Fibroblast of villous mesenchyme (primary cell): ENCODE measurements around the gene PIP5K1B. TPM values are rescaled to one million over a fixed set of nuclear protein-coding genes. Genes with fewer than 3 reads are reported as not detected.

ENCODE experiments used
- DNase-seq: peaks from one replicate; pipeline ENCODE4 v3.0.0-alpha.2; 2010; ENCODE audit warnings: low read depth
- H3K4me3 ChIP-seq: 2 replicates; pipeline ENCODE4 v1.5.1; 2011; ENCODE audit warnings: low read depth, mild to moderate bottlenecking, low read length
- total RNA-seq: library from RNA; depleted of rRNA; stranded (reverse); fragments of >200 nt; gene quantifications from 2 replicates; pipeline ENCODE4 v1.2.3, GENCODE V29; 2012
- TF ChIP-seq, protein P1 (sequence below): IDR thresholded peaks from 2 replicates; pipeline ENCODE4 v1.5.1; 2012; ENCODE audit warnings: low read depth, mild to moderate bottlenecking, low read length; ENCODE audit not compliant: insufficient read depth

PIP5K1B gene
- total RNA-seq, 1 donor = under 0.01 TPM

DNA sequence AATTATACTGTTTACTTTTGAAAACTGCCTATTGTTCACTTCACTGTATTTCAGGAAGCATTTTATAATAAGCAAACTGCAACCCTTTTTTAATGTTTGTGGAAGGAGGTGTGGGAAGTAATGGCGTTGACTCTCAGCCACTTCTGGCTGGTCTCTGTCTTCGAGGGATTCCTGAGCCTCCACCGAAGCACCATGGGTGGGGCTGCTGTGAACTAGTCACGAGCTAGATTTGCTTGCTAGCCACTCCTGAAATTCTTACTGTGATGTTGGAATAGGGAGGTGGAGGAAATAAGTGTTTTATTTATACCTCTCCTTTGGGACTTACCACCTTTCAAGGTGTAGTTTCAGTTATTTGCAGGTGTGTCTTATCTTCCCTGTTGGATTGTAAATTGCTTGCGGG, 26.8 kb downstream of the PIP5K1B start:
- H3K4me3 ChIP-seq = no peak overlapping the region
- DNase-seq = no peak
- TF ChIP-seq, protein P1, sequence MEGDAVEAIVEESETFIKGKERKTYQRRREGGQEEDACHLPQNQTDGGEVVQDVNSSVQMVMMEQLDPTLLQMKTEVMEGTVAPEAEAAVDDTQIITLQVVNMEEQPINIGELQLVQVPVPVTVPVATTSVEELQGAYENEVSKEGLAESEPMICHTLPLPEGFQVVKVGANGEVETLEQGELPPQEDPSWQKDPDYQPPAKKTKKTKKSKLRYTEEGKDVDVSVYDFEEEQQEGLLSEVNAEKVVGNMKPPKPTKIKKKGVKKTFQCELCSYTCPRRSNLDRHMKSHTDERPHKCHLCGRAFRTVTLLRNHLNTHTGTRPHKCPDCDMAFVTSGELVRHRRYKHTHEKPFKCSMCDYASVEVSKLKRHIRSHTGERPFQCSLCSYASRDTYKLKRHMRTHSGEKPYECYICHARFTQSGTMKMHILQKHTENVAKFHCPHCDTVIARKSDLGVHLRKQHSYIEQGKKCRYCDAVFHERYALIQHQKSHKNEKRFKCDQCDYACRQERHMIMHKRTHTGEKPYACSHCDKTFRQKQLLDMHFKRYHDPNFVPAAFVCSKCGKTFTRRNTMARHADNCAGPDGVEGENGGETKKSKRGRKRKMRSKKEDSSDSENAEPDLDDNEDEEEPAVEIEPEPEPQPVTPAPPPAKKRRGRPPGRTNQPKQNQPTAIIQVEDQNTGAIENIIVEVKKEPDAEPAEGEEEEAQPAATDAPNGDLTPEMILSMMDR = no peak

DNA sequence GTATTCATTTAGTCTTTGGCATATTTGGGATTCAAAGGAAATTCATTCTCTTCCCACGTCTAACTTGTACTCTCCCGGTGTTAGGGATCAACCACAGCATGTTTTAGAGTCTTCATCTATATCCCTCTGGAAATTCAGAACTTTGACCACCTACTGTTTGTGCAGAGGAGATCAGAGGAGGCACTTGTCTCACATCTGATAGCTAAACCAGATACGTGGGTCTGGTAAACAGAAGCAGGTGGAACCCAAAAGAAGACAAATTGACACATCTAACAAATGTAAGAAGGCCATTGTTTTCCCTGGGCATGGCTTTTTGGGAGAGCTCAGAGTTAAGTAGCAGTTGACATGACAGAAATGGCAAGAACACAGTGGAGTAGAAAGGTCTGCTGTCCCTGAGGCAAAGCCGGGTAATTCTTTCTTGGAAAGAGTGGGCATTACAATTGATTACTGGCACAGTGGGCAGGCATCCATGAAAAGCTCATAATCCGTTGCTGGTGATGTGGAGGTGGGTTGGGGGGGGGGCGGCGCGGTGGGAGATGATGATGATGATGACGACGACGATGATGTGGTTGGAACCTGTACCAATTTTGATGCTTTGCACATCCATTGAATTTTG, 27.5 kb downstream of the PIP5K1B start:
- DNase-seq = no peak

DNA sequence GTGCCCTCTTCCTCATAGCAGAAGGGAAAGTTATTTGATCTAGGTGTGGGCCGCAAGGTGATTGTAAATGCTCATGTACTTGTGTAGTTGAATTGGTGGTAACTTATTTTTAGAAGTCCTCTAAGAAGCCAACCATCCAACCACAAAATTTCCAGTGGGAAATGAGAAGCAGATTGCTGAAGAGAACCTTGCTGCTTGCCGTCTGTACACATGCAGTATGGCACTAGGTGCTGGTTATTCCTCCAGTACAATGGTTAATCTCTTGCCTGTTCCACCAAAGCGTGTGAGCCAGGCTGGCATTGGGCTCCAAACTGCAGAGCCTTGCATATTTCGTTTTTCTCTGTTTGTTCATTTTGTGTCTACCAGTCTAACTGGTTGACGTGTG, 28.0 kb downstream of the PIP5K1B start:
- no peak for DNase-seq
- no peak overlapping the region for H3K4me3 ChIP-seq

More for the DNA sequence above, 27.5 kb downstream of the PIP5K1B start:
- TF ChIP-seq, protein P1 = no peak
- H3K4me3 ChIP-seq = no peak overlapping the region

DNA sequence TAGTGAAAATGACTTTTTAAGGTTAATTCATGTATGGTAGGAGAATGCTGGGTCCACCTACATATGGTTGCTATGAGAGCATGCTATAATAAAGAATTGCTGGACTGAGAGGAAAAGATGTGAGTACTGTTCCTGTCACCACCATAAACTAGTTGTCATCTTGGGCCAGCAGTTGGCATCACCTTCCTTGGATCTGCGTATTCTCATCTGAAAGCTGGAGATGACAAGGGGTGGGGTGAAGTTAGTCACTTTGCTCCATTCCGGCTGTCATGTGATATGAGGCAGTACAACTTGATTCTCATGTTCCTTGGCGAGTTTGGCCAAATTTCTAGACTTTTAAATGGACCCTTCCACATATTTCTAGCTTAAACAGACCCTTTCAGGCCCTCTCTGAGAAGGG, 33.3 kb downstream of the PIP5K1B start:
- TF ChIP-seq, protein P1 = no peak
- H3K4me3 ChIP-seq = no peak overlapping the region
- DNase-seq = no peak

More for the DNA sequence above, 28.0 kb downstream of the PIP5K1B start:
- TF ChIP-seq, protein P1 = no peak

DNA sequence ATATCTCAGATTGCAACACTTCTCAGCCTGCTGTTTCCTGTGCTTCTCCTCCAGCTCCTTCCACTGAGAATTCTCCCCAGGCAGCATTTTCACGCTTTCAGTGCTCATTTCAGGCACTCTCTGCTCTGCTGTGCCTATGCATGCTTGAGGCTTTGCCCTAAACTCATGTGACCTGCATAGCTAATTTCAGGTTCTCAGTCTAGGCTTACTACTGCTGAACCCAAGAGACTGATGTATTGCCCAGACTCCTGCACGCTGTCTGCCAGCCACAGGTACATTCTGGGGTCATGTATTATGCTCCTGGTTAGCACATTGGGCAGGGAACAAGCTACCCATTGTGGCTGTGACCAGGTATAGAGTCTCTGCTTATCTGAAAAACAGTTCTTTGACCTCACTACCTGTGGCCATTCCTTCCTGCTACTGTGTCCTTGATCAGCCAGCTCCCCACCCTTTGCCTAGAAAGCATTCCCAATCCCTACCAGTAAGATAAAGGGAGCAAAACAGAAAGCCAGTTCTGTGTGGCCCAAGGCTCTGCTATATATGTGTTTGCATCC, 34.7 kb downstream of the PIP5K1B start:
- TF ChIP-seq, protein P1 = no peak
- no peak overlapping the region for H3K4me3 ChIP-seq

DNA sequence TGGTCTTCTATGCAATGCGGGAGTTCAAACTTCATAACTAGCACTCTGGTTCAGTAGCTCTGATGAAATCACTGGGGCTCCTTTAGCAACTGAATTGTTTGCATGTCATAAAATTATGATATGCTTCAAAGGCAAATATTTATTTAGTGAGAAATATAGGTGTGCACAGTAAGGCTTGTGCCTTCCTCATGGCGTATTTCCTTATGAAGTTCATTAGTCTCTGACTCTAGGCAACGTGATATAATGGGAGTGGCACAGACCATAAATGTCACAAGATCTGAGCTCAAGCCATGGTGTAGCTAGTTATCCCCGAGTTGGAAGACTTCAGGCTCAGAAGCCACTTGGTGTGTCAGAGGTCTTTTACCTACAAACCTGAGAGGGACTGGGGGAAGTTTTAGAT, 35.5 kb downstream of the PIP5K1B start:
- no peak for DNase-seq
- no peak overlapping the region for H3K4me3 ChIP-seq
- TF ChIP-seq, protein P1 = no peak

More for the DNA sequence above, 34.7 kb downstream of the PIP5K1B start:
- no peak for DNase-seq

DNA sequence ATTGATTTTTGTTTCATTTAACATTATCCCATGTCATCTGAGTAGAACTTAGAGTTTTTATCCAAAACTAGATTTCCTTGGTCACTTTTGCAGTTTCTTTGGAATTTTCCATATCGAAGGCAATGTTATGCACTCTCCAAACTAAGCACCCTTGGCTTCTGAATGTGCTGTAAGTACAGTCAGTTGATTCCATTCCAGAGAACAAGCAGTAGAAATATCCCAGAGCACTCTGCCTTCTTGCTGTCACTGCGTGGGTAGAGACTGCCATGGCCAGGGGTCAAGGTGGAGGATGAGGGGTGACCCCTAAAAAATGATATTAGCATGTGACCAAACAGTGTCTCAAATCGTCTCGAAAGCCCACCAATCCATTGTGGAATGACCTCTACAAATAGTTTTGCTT, 36.2 kb downstream of the PIP5K1B start:
- H3K4me3 ChIP-seq = no peak overlapping the region
- DNase-seq = no peak
- TF ChIP-seq, protein P1 = no peak
